ENCODE measurements around the gene PTMS. TPM values are rescaled to one million over a fixed set of nuclear protein-coding genes. Genes with fewer than 3 reads are reported as not detected.

PTMS gene
- total RNA-seq, 1 donor from 2014 or later = 554 TPM

DNA sequence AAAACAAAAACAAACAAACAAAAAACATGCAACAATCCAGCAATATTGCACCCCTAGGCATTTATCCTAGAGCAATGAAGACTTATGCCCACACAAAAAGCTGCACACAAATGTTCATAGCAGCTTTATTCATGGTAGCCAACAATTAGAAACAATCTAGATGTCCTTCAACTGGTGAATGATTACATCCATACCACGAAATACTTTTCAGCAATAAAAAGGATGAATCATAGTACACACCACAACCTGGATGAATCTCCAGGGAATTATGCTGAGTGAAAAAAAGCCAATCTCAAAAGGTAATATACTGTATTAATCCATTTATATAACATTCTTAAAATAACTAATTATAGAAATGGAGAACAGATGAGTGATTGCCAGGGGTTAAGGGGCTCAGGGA lies 41.0 kb downstream of the PTMS start:
- Mint-ChIP-seq H3K27me3 (ENCODE audit: unreplicated experiment) (peaks cover 16% of the 10 kb centered on the region), H3K9me3 (ENCODE audit: unreplicated experiment) (peaks cover 4% of the 10 kb centered on the region), H3K27ac (ENCODE audit: unreplicated experiment) (no peak overlapping the region), H3K36me3 (ENCODE audit: unreplicated experiment) (peaks cover 2% of the 10 kb centered on the region), H3K4me1 (ENCODE audit: unreplicated experiment) (no peaks in the 10 kb centered on the region), H3K4me3 (ENCODE audit: unreplicated experiment) (no peak overlapping the region)
- DNase-seq (ENCODE audit: extremely low spot score, unreplicated experiment) = no peak
- TF ChIP-seq, protein P1, sequence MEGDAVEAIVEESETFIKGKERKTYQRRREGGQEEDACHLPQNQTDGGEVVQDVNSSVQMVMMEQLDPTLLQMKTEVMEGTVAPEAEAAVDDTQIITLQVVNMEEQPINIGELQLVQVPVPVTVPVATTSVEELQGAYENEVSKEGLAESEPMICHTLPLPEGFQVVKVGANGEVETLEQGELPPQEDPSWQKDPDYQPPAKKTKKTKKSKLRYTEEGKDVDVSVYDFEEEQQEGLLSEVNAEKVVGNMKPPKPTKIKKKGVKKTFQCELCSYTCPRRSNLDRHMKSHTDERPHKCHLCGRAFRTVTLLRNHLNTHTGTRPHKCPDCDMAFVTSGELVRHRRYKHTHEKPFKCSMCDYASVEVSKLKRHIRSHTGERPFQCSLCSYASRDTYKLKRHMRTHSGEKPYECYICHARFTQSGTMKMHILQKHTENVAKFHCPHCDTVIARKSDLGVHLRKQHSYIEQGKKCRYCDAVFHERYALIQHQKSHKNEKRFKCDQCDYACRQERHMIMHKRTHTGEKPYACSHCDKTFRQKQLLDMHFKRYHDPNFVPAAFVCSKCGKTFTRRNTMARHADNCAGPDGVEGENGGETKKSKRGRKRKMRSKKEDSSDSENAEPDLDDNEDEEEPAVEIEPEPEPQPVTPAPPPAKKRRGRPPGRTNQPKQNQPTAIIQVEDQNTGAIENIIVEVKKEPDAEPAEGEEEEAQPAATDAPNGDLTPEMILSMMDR (IDR thresholded peaks at IDR 0.05) = no peak

DNA sequence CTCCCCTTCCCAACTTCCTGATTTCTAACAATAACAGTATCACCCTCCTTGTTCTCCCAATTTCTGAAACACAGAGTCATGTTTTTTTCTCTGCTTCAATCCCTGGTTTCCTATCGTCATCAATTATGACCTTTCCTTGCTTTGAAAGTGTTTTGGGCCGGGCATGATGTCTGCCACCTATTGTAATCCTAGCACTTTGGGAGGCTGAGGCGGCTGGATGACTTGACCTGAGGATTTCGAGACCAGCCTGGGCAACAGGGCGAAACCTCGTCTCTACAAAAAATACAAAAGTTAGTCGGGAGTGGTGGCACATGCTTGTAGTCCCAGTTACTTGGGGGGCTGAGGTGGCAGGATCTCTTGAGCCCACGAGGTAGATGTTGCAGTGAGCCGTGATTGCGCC lies 42.9 kb downstream of the PTMS start:
- no peak overlapping the region for H3K27ac Mint-ChIP-seq (ENCODE audit: unreplicated experiment)
- H3K4me1 Mint-ChIP-seq (ENCODE audit: unreplicated experiment) = no peaks in the 10 kb centered on the region
- peaks cover 3% of the 10 kb centered on the region for H3K9me3 Mint-ChIP-seq (ENCODE audit: unreplicated experiment)
- no peak for DNase-seq (ENCODE audit: extremely low spot score, unreplicated experiment)
- H3K4me3 Mint-ChIP-seq (ENCODE audit: unreplicated experiment) = no peak overlapping the region
- H3K36me3 Mint-ChIP-seq (ENCODE audit: unreplicated experiment) = peaks cover 2% of the 10 kb centered on the region
- TF ChIP-seq, protein P1 (IDR thresholded peaks at IDR 0.05) = no peak
- H3K27me3 Mint-ChIP-seq (ENCODE audit: unreplicated experiment) = peaks cover 25% of the 10 kb centered on the region

DNA sequence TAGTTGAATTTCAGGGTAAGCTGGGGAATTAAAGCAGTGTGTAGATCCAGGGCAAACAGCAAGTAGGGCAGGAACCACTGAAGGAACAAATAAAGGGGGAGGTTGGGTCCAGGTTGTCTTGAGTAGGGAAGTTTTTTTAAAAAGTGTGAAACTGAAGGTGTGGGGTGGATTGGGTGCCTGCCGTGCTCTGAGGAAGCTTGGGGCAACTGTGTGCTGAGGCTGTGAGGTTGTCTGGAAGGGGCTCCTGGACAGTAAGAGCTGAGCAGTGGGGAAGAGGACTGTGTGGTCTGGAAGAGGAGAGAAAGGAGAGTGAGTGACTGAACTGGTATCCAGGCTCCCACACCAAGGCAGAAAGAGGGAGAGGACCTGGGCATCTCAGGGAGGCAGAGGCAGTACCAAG lies 44.6 kb downstream of the PTMS start:
- no peak for DNase-seq (ENCODE audit: extremely low spot score, unreplicated experiment)
- no peak overlapping the region for H3K4me3 Mint-ChIP-seq (ENCODE audit: unreplicated experiment)
- H3K27ac Mint-ChIP-seq (ENCODE audit: unreplicated experiment) = no peak overlapping the region
- TF ChIP-seq, protein P1 (IDR thresholded peaks at IDR 0.05) = no peak
- H3K9me3 Mint-ChIP-seq (ENCODE audit: unreplicated experiment) = no peaks in the 10 kb centered on the region
- H3K4me1 Mint-ChIP-seq (ENCODE audit: unreplicated experiment) = no peaks in the 10 kb centered on the region
- H3K27me3 Mint-ChIP-seq (ENCODE audit: unreplicated experiment) = peaks cover 37% of the 10 kb centered on the region
- H3K36me3 Mint-ChIP-seq (ENCODE audit: unreplicated experiment) = peaks cover 2% of the 10 kb centered on the region

DNA sequence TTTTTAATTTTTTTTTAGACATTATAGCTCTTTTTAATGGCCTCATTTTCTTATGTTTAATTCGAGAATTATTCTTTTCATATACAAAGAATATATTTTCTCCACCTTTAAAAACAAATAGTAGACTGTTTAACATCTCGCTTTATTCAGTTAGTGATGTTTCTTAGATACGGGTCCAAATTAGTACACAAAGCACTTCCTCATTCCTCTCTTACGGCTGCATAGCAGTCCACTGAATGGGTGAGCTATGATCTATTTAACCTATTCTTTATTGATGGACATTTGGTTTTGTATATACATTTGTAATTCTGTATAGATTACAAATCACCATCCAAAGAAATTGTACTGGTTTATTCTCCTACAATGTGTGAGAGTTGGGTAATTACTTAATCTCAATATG lies 47.2 kb downstream of the PTMS start:
- no peak overlapping the region for H3K27ac Mint-ChIP-seq (ENCODE audit: unreplicated experiment)
- H3K9me3 Mint-ChIP-seq (ENCODE audit: unreplicated experiment) = no peaks in the 10 kb centered on the region
- no peaks in the 10 kb centered on the region for H3K4me1 Mint-ChIP-seq (ENCODE audit: unreplicated experiment)
- H3K36me3 Mint-ChIP-seq (ENCODE audit: unreplicated experiment) = peaks cover 2% of the 10 kb centered on the region
- H3K27me3 Mint-ChIP-seq (ENCODE audit: unreplicated experiment) = peaks cover 40% of the 10 kb centered on the region
- TF ChIP-seq, protein P1 (IDR thresholded peaks at IDR 0.05) = no peak
- no peak overlapping the region for H3K4me3 Mint-ChIP-seq (ENCODE audit: unreplicated experiment)
- no peak for DNase-seq (ENCODE audit: extremely low spot score, unreplicated experiment)

DNA sequence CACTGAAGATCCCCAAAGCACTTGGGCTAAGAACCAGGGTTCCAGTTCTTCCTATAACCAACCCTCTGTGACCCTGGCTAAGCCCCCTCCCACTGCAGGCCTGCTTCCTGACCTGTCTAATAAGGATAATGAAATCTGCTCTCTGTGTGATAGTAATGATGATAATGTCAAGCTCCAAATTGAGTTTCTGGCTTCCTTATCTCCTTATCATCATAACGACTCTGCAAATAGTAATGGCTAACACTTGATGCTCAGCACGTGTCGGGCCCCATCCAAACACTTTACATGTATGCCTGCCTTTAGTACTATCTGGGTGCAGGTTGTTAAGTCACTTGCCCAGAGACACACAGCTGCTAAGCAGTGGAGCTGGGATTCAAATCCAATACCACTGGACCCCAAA lies 50.4 kb downstream of the PTMS start:
- TF ChIP-seq, protein P1 (IDR thresholded peaks at IDR 0.05) = no peak
- DNase-seq (ENCODE audit: extremely low spot score, unreplicated experiment) = no peak
- H3K36me3 Mint-ChIP-seq (ENCODE audit: unreplicated experiment) = no peaks in the 10 kb centered on the region
- no peaks in the 10 kb centered on the region for H3K9me3 Mint-ChIP-seq (ENCODE audit: unreplicated experiment)
- H3K27me3 Mint-ChIP-seq (ENCODE audit: unreplicated experiment) = peaks cover 24% of the 10 kb centered on the region
- no peak overlapping the region for H3K4me3 Mint-ChIP-seq (ENCODE audit: unreplicated experiment)
- no peak overlapping the region for H3K27ac Mint-ChIP-seq (ENCODE audit: unreplicated experiment)
- H3K4me1 Mint-ChIP-seq (ENCODE audit: unreplicated experiment) = peaks cover 22% of the 10 kb centered on the region
